Suprapubic skin (tissue), 3 donors: ENCODE results near the gene IQCM.

ENCODE experiments used
- CTCF ChIP-seq, 2 donors: fragments of 200-600 bp in 1 of 2; fragments of 450-650 bp in 1 of 2; sonication (generic) in 1 of 2; IDR thresholded peaks; one replicate each; pipeline ENCODE4 v1.5.1; 2016 to 2019; ENCODE audit warnings: antibody characterized with exemption in 2 of 2, mild to moderate bottlenecking in 1 of 2, moderate library complexity in 1 of 2
- POLR2A ChIP-seq, 2 donors: fragments of 450-650 bp; IDR thresholded peaks; one replicate each; pipeline ENCODE4 v1.6.1; 2017; ENCODE audit warnings: antibody characterized with exemption in 2 of 2, mild to moderate bottlenecking in 2 of 2, moderate library complexity in 2 of 2

DNA sequence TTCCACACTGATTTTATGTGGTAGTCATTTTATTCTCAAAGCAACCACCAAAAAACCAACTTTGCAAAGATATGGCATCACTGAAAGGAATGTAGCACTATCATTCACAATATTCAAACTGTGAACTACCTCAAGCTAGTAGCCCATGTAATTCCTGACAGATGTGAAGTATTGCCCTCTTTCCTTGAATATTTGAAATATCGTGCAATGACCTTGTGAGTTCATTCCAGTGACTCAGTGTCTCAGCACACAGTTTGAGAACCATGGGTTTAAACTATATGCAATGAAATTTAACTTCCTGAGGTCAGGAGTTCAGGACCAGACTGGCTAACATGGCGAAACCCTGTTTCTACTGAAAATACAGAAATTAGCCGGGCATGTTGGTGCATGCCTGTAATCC lies 20.9 kb upstream of the IQCM start:
- TF ChIP-seq CTCF (IDR thresholded peaks at IDR 0.05) = no peak
- TF ChIP-seq POLR2A (IDR thresholded peaks at IDR 0.05) = no peak
